Activated CD4-positive, CD25-positive, alpha-beta regulatory T cell (primary cell): ENCODE measurements around the gene GAB2.
"Not testable (repeated sequence)": the region's sequence is repeated elsewhere in the genome, so short reads cannot be mapped to it uniquely, and the experiment has no call there.

Experiments used
- DNase-seq, 4 experiments: peaks; one replicate each; lab custom pipeline; 2025; lab: John Stamatoyannopoulos, UW

The GAB2 gene

DNA sequence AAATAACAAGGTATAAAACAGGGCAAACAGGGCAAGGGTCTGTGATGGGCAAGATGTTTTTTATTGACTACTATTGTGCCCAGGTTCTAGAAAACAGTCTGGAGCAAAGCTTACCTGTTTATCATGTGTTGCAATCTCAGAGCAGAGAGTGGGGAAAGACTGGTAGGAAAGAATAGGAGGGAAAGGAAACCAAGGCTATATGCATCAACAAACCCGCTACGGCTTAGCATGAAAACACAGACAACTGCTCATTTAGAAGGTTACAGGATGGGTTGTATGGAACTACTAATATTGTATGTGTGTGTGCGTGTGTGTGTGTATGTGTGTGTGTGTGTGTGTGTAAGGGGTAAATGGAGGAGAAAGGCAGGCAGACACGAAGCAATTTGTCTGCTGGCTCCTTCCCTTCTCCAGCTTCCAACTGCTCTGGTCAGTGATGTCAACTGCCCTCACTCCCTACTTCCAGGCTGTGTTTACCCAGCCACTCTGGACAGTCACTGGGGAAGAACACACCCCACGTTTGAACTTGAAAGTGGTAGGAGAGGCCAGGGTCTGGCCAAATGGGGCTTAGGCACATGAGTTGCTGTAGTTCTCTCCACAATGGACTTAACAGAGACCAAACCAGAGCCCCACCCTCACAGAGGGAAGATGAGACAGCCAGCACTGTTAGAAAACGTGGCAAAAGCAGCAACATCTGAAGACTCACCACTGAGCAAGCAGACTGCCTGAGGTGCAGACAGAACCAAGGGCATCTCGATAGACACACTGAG, 47.0 kb downstream of the GAB2 start:
- no peak for DNase-seq

DNA sequence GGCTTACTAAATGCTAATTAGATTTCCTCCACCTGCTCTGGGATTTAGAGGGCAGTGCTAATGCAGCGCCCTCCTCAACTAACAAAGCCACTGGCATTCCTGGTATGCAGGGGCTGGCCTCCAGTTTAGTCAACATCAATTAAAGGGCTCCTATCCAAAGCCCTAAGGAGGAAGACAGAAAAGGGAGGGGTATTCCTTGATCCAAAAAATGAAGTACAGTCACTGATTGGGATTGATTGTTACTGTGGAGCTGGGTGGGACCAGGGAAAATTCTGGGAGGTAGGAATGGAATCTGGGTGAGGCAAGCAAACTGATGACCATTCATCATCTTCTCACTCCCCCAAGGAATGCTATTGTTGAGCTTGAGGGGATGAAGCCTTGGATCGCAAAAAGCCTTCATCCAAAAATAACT, 52.2 kb downstream of the GAB2 start:
- DNase-seq, result no peak

DNA sequence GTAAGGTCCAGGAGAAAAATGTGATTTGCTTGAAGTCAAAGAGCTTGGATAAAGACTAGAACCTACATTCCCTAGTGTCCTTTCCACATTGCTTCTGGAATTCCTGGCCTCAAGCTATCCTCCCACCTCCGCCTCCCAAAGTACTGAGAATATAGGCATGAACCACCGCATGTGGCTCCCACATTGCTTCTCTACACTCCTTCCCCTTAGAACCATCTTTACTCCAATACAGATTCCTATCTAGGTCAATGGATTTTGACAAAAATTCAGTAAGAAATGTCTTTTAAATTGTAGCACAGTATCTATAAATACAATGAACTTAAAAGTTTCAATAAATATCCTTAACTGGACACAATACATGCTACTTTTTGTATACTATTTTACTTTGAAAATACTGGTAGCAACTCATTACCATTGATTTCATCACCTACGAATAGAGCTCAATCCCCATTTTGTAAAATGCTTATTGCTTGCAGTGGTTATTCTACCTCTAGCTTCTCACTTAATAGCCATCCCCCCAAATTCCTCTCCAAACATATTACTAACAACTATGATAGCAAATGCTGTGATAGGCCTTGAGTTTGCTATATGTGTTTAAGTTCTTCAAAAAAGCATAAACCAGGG, 53.4 kb downstream of the GAB2 start:
- DNase-seq, result no peak

DNA sequence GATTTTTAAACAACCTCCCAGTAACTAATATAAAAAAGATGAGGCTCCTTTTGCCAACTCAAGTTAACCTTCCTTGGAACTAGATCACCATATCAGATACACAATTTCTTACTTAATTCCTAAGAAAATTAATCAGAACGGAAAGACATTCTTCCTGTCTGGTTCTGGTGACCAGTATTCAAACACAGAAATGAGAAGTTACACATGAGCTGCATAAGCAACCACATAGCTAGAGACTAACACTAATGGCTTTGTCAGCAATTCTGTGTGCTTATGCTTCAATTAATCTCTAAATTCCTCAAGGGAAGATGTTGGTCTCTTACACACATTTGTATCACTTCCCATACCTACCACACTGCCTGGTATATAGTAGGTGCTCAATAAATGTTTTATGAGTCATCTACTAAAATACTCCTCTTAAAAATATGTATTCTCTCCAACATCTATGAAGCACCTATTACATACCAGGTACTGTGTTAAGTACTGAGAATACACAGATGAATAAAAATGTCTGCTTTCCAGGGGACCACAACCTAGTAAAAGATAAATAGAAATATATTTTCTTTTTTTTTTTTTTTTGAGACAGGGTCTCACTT, 54.5 kb downstream of the GAB2 start:
- DNase-seq, result no peak

DNA sequence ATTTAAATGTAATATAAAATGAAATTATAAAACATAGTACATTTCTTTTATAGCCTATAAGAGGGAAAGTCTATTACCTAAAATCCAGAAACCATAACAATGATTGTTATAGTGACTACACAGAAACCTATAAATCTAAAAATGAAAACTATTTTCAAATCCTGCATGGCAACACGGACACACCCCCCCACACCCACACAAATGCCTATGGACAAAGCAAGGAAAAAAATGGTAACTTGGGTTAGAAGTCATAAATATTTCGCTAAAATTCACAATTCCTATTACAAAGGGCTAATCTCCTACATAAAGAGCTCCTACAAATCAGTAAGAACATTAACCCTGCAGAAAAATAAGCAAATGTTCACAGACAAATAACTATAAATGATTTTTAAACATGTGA, 56.4 kb downstream of the GAB2 start:
- no peak for DNase-seq

DNA sequence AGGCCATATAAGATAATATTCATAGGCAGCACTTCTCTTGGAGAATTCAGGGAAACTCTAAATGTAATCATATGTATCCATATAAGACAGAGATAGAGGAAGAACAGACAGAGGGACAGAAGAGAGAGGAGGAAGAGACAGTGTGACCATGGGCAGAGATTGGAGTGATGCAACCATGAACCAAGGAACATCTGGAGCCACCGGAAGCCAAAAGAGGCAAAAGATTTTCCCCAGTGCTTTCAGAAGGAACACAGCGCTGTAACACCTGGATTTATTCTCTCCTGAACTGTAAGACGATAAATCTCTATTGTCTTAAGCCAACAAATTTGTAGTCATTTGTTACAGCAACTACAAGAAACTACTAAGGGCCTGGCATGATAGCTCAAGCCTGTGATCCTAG, 57.7 kb downstream of the GAB2 start:
- DNase-seq, result no peak

DNA sequence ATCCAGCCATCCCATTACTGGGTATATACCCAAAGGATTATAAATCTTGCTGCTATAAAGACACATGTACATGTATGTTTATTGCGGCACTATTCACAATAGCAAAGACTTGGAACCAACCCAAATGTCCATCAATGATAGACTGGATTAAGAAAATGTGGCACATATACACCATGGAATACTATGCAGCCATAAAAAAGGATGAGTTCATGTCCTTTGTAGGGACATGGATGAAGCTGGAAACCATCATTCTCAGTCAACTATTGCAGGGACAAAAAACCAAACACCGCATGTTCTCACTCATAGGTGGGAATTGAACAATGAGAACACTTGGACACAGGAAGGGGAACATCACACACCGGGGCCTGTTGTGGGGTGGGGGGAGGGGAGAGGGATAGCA, 59.7 kb downstream of the GAB2 start:
- DNase-seq, result not testable (repeated sequence)

DNA sequence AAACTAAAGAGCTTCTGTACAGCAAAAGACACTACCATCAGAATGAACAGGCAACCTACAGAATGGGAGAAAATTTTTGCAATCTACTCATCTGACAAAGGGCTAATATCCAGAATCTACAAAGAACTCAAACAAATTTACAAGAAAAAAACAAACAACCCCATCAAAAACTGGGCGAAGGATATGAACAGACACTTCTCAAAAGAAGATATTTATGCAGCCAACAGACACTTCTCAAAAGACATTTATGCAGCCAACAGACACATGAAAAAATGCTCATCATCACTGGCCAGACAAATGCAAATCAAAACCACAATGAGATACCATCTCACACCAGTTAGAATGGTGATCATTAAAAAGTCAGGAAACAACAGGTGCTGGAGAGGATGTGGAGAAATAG, 60.2 kb downstream of the GAB2 start:
- DNase-seq, result not testable (repeated sequence)

DNA sequence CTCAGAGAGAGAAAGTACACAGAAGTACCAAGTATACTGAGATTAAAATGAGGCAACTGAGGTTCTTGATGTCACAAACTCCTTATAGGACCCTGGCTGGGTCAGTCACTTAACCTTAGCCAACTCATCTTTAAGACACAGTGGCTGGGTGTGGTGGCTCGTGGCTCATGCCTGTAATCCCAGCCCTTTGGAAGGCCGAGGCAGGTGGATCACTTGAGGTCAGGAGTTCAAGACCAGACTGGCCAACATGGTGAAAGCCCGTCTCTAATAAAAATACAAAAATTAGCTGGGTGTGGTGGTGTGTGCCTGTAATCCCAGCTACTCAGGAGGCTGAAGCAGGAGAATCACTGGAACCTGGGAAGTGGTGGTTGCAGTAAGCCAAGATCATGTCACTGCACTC, 61.9 kb downstream of the GAB2 start:
- DNase-seq, result not testable (repeated sequence)

DNA sequence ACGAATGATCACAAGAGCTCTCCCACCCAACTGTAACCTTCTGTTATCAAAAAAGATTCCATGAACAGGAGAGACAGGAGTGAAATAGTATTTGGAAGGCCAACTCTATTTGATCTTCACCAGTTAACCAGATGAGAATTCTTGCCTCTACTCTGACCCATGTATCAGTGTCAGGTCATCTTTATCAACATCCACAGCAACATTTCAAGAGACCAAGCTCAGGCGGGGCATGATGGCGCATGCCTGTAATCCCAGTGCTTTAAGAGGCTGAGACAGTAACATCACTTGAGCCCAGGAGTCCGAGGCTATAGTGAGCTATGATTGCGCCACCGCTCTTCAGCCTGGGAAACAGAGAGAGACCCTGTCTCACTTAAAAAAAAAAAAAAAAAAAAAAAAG, 62.3 kb downstream of the GAB2 start:
- DNase-seq, result no peak

DNA sequence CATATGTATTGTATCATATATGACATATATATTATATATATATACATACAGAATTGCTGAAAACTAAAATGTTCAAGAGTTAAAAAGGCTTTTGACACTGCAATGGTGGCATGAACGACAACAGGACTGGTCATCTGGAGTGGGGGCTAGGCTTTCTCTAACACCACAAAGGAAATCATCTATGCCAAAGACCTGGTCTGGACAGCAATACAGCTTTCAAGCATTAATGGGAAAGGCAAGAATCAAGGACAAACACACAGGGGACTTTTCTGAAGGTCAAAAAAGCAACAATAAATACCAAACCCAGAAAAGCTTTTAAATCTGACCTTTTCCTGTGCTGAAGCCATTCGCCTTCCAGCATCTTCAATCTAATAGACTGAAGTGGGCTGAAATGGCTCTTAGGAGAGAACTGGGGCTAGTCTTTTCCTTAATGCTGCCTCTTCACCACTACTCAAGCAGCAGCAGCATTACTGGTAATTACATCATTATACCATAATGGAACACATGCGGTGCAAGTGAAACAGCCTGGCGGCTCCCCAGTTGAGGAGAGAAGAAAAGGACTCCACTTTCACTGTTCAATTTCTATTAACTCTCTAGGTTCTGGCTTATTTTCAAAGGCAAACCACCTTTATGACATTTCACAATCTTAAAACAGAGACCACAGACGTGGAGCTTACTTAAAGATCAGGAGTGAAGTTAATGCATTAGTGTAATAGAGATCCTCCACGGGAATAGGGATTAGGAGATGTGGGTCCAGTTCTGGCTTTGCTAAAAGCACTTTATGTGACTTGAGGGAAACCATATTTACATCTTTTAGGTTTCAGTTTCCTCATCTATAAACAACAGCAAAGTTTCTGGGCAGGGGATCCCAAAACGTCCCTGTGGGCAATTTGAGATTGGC, 63.0 kb downstream of the GAB2 start:
- DNase-seq, result no peak

DNA sequence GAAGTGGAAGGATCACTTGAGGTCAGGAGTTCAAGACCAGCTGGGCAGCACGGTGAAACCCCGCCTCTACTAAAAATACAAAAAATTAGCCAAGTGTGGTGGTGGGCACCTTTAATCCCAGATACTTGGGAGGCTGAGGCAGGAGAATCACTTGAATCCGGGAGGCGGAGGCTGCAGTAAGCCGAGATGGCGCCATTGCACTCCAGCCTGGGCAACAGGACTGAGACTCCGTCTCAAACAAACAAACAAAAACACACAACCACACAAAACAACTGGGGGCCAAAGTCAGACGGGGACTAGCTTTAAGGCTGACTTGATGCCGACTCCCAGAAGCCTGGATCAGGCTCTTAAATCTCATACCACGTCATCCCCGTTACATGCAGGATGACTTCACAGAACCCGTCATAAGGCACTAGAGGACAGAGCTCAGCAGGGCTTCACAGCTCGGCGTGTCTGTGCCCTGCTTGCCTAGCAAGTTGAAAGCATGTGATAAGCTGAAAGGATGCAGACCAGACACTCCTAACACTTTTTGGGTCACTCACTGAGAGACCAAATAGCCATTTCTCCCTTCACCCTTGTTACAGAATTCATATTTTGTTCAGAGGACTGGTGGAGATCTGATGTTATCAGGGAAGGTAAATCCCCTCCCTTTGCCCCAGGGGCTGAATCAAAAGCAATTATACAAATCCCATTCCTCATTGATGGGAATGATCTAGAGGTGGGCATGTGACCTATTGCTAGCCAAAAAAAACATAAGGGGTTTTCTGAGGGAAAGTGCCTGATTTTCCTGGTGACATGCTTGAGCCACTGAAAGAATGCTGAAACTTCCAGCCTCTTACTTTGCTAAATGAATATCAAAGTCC, 65.4 kb downstream of the GAB2 start:
- no peak for DNase-seq

DNA sequence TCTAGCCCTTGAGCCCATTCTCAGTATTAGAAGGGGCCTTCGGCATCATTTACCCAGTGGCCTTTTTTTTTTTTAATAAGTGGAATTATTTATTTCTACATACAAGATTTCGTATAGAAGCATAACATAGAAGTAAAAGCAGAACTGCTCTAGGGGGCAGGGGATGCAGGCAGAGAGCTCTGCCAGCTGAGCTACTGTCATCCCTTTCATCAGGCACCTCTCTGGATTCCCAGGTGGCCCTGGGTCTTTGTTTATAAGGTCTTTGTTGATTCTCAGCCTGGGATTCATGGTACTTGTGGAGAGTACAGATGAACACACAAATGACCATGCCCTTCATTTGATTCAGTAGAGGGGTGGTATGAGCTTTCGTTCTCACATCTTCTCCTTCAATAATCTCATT, 66.4 kb downstream of the GAB2 start:
- no peak for DNase-seq

DNA sequence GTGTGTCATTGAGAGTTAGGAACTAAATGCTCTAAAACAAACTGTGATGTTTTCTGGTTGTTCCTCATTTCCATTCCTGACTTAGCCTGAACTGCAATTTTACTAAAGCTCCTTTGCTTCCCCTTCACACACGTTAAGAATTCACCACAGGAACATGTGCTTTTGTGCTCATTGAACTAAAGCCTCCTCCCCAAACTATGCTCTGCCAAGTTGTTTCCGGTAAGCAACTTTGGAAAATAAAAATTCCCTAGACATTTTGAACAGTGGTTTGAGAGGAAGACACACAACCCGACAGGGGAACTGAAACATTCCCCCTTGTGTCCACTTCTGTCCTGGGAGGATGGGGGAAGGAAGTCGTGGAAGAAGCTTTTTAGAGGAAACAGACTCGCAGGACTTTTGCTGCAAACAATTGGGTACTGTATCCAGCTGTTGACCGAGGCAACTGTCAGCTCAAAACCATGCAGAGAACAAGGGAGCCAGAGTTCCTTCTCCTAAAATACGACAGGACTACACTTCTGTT, 66.9 kb downstream of the GAB2 start:
- DNase-seq, result no peak

DNA sequence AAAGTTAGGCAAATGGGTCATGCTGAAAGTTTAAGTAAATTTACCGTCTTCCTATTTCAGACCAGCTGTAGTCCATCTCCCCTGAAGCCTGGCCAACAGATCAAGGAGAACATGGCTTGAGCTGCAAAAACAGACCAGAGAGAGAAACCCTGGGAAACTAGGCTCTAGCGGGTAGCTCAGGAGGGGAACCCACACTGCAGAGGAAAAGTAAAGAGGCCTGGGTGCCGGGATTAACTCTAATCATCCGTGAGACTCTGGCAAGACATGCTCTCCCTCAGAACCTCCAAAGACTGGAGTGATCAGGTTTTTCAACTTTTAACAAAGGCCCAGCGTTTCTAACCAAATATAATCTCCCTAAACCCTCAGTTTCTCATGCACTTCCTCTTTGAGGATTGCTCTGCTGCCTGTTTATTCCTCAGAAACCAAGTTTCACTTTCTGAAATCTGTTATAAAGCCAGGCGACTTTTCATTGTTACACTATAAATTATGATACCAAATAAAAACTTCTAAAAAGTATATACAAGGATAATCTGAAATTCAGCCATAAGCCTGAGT, 67.5 kb downstream of the GAB2 start:
- DNase-seq, result no peak

DNA sequence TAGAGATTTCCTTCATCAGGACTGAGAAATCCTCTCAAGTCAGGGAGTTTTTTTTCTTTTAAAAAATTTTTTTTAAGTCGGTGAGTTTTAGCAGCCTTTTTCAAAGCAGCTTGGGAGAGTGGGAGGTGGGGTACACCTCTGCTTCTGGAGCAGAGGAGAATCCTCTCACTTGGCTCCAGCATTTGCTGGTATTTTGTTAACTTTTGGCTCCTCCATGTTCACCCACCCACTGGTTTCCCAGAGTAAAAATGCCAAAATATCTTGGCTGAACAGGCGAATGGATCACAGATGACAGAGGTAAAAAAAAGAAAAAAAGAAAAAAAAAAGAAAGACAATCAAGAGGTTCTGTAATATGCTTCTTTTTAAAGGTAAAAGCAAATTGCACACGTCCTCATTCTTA, 68.0 kb downstream of the GAB2 start:
- DNase-seq, result no peak

DNA sequence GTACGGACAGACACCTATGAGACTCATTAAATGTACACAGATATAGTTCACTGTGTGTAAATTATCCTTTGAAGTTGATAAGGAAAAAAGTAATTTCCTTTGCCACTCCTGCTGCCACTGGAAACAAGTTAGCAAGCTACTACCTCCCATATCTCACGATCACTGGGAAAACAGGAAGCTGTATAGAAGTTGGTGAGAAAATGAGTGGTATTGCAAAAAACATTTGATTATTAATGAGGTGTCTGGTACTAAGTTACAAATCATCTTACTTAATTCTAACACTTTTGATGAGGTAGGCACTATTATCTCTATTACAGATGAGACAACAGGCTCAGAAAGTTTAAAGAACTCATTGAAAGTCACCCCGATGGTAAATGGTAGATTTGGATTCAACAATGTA, 68.5 kb downstream of the GAB2 start:
- no peak for DNase-seq

DNA sequence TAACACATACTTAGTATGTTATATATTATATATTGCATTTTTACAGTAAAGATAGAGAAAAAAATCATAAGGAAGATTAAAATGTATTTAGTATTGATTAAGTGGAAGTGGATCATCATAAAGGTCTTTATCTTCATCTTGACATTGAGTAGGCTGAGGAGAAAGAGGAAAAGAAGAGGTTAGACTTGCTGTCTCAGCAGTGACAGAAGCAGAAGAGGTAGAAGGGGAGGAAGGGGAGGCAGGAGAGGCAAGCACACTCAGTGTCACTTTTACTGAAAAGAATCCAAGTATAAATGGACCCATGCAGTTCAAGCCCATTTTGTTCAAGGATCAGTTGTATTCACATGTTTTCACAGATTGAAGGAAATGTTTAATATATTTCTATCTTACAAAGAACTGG, 69.7 kb downstream of the GAB2 start:
- no peak for DNase-seq

DNA sequence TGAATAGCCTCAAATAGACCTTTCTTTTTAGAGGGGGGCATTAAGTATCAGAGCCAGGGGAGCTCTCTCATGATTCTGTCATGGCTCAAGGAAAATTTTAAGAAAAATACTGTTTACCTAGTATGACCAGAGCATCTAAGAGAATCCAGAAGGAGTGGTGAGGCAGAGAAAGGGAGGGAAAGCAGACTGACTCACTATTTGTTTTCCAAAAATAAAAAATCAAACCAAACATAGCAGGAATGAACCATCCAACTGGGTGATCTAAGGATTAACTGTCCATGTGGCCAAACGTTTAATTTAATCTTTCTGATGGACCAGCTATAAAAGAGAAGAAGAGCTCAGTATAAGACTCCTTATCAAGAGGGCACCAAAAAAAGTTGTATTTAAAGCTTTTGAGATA, 70.8 kb downstream of the GAB2 start:
- DNase-seq, result no peak

DNA sequence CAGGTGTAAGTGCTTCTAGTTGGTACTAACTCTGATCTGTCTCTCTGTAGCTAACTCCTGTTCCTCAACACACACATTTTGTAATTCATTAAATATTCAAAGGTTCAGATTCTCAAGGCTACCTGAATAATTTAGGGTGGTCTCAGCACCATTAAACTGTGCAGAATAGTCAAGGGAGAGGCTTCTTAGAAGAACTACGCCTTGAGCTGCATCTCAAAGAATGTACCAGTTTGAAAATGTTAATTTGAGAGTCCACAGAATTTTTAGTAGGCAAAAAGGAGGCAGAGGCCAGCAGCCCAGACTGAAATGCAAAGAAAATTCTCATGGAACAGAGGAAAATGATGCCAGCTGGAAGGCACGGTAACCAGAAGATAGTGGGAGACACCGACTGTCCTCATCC, 72.2 kb downstream of the GAB2 start:
- no peak for DNase-seq

DNA sequence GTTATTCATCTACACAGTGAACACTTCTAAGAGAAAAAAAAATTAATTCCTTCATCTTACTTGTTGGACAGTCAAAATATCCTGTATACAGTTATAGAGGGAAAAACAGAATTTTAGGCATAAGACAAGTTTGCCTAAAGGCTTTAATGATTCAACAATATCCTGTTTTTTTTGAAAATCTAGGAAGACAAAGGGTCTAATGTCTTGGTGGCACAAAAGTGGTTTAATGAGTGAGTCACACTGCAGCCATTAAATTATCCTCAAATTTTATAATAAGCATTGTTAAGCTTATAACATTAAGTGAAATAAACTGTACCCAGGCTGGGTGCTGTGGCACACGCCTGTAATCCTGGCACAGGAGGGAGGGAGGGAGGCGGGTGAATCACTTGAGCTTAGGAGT, 72.9 kb downstream of the GAB2 start:
- no peak for DNase-seq
